Measurements from ENCODE around the gene ORMDL3. TPM values are rescaled to one million over a fixed set of nuclear protein-coding genes. Genes with fewer than 3 reads are reported as not detected.
"Not testable (repeated sequence)": the region's sequence is repeated elsewhere in the genome, so short reads cannot be mapped to it uniquely, and the experiment has no call there.

ORMDL3 gene
- total RNA-seq, 1 donor from 2014 or later, result 29.5 TPM

GRCh38 chr17:39887078-39887477, 40.3 kb downstream of the ORMDL3 start:
- no peak for DNase-seq (ENCODE audit: extremely low read depth, low read depth, low spot score)

- DNase-seq (ENCODE audit: extremely low read depth, low read depth, low spot score), result not testable (repeated sequence)
Observed at GRCh38 chr17:39886102-39886501, 41.3 kb downstream of the ORMDL3 start.

- DNase-seq (ENCODE audit: extremely low read depth, low read depth, low spot score), result no peak
Observed at GRCh38 chr17:39872751-39873150, 54.6 kb downstream of the ORMDL3 start.

- no peak for DNase-seq (ENCODE audit: extremely low read depth, low read depth, low spot score)
Observed at GRCh38 chr17:39871801-39872200, 55.6 kb downstream of the ORMDL3 start.

Other genes with a start within 250 kb of the ORMDL3 start
- 6.0 and 7.5 TPM in 2 replicates for gene PGAP3, start 239.5 kb downstream of the ORMDL3 start, total RNA-seq
- gene ERBB2, start 227.5 kb downstream of the ORMDL3 start, total RNA-seq, result 18.5 and 20.1 TPM in 2 replicates
- gene MIEN1, start 197.1 kb downstream of the ORMDL3 start, total RNA-seq, result 49.0 and 51.2 TPM in 2 replicates
- not detected in 2 replicates for gene GRB7, start 189.7 kb downstream of the ORMDL3 start, total RNA-seq
- not detected in 2 replicates for gene IKZF3, start 63.3 kb downstream of the ORMDL3 start, total RNA-seq
- not detected in 2 replicates for gene ZPBP2, start 59.4 kb downstream of the ORMDL3 start, total RNA-seq
- gene GSDMB, start 9.0 kb downstream of the ORMDL3 start, total RNA-seq, result 3.0 and 6.8 TPM in 2 replicates
- not detected in 2 replicates for gene LRRC3C, start 131 bp upstream of the ORMDL3 start, total RNA-seq
- not detected in 2 replicates for gene GSDMA, start 35.4 kb upstream of the ORMDL3 start, total RNA-seq
- gene PSMD3, start 53.2 kb upstream of the ORMDL3 start, total RNA-seq, result 124 and 134 TPM in 2 replicates
- gene CSF3, start 87.8 kb upstream of the ORMDL3 start, total RNA-seq, result 10.5 and 23.1 TPM in 2 replicates
- 87.8 and 91.1 TPM in 2 replicates for gene MED24, start 126.8 kb upstream of the ORMDL3 start, total RNA-seq
- gene THRA, start 135.4 kb upstream of the ORMDL3 start, total RNA-seq, result 17.5 and 22.8 TPM in 2 replicates
- 1.8 and 5.1 TPM in 2 replicates for gene NR1D1, start 173.0 kb upstream of the ORMDL3 start, total RNA-seq
- gene MSL1, start 194.4 kb upstream of the ORMDL3 start, total RNA-seq, result 60.5 and 84.1 TPM in 2 replicates
- 36.9 and 46.6 TPM in 2 replicates for gene CASC3, start 212.9 kb upstream of the ORMDL3 start, total RNA-seq
- gene RAPGEFL1, start 249.9 kb upstream of the ORMDL3 start, total RNA-seq, result 2.0 and 4.6 TPM in 2 replicates